ACC112 (cell line): Measurements from ENCODE around the gene RRAS2.

ENCODE experiments used
- H2AFZ ChIP-seq: fragments of 200-600 bp; sonication (generic); one replicate; pipeline ENCODE4 v1.6.0; 2017; ENCODE audit warnings: antibody characterized with exemption, low read length; ENCODE audit not compliant: unreplicated experiment
- H3K27ac ChIP-seq: fragments of 200-600 bp; sonication (generic); 2 replicates; pipeline ENCODE4 v1.5.1; 2014; ENCODE audit warnings: low read depth, mild to moderate bottlenecking, antibody characterized with exemption, low read length, moderate library complexity
- H3K27me3 ChIP-seq: fragments of 200-600 bp; sonication (generic); 2 replicates; pipeline ENCODE4 v1.6.1; 2014; ENCODE audit warnings: mild to moderate bottlenecking, antibody characterized with exemption, low read length, moderate library complexity, mixed read lengths; ENCODE audit not compliant: insufficient read depth
- H3K36me3 ChIP-seq: fragments of 200-600 bp; sonication (generic); 2 replicates; pipeline ENCODE4 v1.6.1; 2016; ENCODE audit warnings: mild to moderate bottlenecking, antibody characterized with exemption, low read length, moderate library complexity, mixed read lengths; ENCODE audit not compliant: insufficient read depth
- H3K4me1 ChIP-seq: fragments of 200-600 bp; sonication (generic); one replicate; pipeline ENCODE4 v1.6.1; 2016; ENCODE audit warnings: low read length, mixed read lengths; ENCODE audit not compliant: insufficient read depth, unreplicated experiment, control insufficient read depth
- H3K4me3 ChIP-seq: fragments of 200-600 bp; sonication (generic); 2 replicates; pipeline ENCODE4 v1.5.1; 2014; ENCODE audit warnings: mild to moderate bottlenecking, low read depth, low read length
- H3K79me2 ChIP-seq: fragments of 200-600 bp; sonication (generic); one replicate; pipeline ENCODE4 v1.6.0; 2016; ENCODE audit warnings: low read length; ENCODE audit not compliant: control insufficient read depth, unreplicated experiment, insufficient read depth

Gene RRAS2

GRCh38 chr11:14228356-14228755 is 130.6 kb downstream of the RRAS2 start:
- H2AFZ ChIP-seq: no peak overlapping the region
- no peaks in the 10 kb centered on the region for H3K79me2 ChIP-seq
- no peak overlapping the region for H3K4me3 ChIP-seq
- no peak overlapping the region for H3K27ac ChIP-seq
- no peaks in the 10 kb centered on the region for H3K36me3 ChIP-seq
- H3K27me3 ChIP-seq: peaks cover 18% of the 10 kb centered on the region
- no peaks in the 10 kb centered on the region for H3K4me1 ChIP-seq
